Hypothalamus (tissue), 51 donors: ENCODE results near the gene MID1.

Experiments used
- DNase-seq, 51 donors: peaks; one replicate each; lab custom pipeline; 2025; lab: John Stamatoyannopoulos, UW

Gene MID1

DNA sequence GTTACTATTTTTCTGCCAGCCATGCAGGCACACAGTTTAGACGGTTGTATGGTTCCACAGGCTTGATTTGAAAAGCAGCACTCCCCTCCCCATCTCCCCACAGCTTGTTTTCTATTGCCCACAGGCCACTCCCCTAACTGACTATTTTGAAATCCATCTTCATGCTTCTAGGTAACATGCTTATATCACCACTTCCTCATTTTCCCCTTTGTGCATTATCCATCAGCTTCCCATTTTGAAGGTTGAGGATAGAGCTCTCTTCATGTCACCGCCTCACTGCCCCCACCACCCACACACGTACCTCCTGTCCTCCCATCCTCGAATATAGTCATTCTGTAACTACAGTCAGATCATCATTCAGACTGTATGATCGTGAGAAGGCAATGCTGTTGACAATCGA is 224.7 kb downstream of the MID1 start:
- DNase-seq, result no peak
